ENCODE results near the gene GMDS. TPM values are rescaled to one million over a fixed set of nuclear protein-coding genes. Genes with fewer than 3 reads are reported as not detected.

The GMDS gene
- polyA plus RNA-seq, 1 donor (not counting 4 experiments of a cell fraction or from before 2014, with no cell fraction given), result 22.1 TPM

GRCh38 chr6:2147766-2148448 lies 97.5 kb downstream of the GMDS start:
- H3K4me3 ChIP-seq (ENCODE audit: control insufficient read depth in 2 of 3, extremely low read depth in 1 of 3, insufficient read depth in 2 of 3, low read depth in 1 of 3, low read length in 3 of 3), result no peak overlapping the region
- H3K9me3 ChIP-seq (ENCODE audit: control insufficient read depth, low read depth, low read length), result no peaks in the 10 kb centered on the region
- no peak overlapping the region for H3K9ac ChIP-seq (ENCODE audit: control insufficient read depth, extremely low read depth, insufficient read depth, low read length)
- no peaks in the 10 kb centered on the region for H3K36me3 ChIP-seq (ENCODE audit: control insufficient read depth in 2 of 2, extremely low read depth in 1 of 2, insufficient read depth in 2 of 2, low read length in 2 of 2)
- no peak for FAIRE-seq
- no peak for DNase-seq (ENCODE audit: low read depth, low spot score)
- no peaks in the 10 kb centered on the region for H3K79me2 ChIP-seq (ENCODE audit: control insufficient read depth, insufficient read depth, low read length)
- dilution Hi-C loops (cut with MboI; ENCODE audit: extremely low pct_ligation_motif_present, low sequenced_read_pairs), result no loop called here
- H2AFZ ChIP-seq (ENCODE audit: control insufficient read depth, low read length), result no peak overlapping the region
- TF ChIP-seq, protein P1, sequence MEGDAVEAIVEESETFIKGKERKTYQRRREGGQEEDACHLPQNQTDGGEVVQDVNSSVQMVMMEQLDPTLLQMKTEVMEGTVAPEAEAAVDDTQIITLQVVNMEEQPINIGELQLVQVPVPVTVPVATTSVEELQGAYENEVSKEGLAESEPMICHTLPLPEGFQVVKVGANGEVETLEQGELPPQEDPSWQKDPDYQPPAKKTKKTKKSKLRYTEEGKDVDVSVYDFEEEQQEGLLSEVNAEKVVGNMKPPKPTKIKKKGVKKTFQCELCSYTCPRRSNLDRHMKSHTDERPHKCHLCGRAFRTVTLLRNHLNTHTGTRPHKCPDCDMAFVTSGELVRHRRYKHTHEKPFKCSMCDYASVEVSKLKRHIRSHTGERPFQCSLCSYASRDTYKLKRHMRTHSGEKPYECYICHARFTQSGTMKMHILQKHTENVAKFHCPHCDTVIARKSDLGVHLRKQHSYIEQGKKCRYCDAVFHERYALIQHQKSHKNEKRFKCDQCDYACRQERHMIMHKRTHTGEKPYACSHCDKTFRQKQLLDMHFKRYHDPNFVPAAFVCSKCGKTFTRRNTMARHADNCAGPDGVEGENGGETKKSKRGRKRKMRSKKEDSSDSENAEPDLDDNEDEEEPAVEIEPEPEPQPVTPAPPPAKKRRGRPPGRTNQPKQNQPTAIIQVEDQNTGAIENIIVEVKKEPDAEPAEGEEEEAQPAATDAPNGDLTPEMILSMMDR (optimal IDR thresholded peaks at IDR 0.05 in 1 of 3, IDR thresholded peaks at IDR 0.05 in 1 of 3, conservative IDR thresholded peaks at IDR 0.05 in 1 of 3; ENCODE audit: extremely low read depth in 1 of 3, insufficient read depth in 2 of 3, low read length in 3 of 3), result no peak
- no peak for TF ChIP-seq EZH2 (IDR thresholded peaks at IDR 0.05; ENCODE audit: low read length)
- H3K4me1 ChIP-seq (ENCODE audit: control insufficient read depth, extremely low read depth, insufficient read depth, low read length), result no peaks in the 10 kb centered on the region
- no peaks in the 10 kb centered on the region for H3K27me3 ChIP-seq (ENCODE audit: control insufficient read depth, extremely low read depth, insufficient read depth, low read length)
- no peak overlapping the region for H3K27ac ChIP-seq (ENCODE audit: control insufficient read depth, insufficient read depth, low read length)
- H3K9me1 ChIP-seq (ENCODE audit: control insufficient read depth, extremely low read depth, insufficient read depth, low read length), result no peaks in the 10 kb centered on the region
- no peak overlapping the region for H3K4me2 ChIP-seq (ENCODE audit: control insufficient read depth, extremely low read depth, insufficient read depth, low read depth, low read length)
- H4K20me1 ChIP-seq (ENCODE audit: control insufficient read depth, extremely low read depth, insufficient read depth, low read length), result no peaks in the 10 kb centered on the region

- FAIRE-seq (no peak), DNase-seq (ENCODE audit: low read depth, low spot score) (no peak)
- Histone ChIP-seq H3K27ac (ENCODE audit: control insufficient read depth, insufficient read depth, low read length) (no peak overlapping the region), H3K9me1 (ENCODE audit: control insufficient read depth, extremely low read depth, insufficient read depth, low read length) (no peaks in the 10 kb centered on the region), H3K4me1 (ENCODE audit: control insufficient read depth, extremely low read depth, insufficient read depth, low read length) (no peaks in the 10 kb centered on the region), H4K20me1 (ENCODE audit: control insufficient read depth, extremely low read depth, insufficient read depth, low read length) (no peaks in the 10 kb centered on the region), H3K9ac (ENCODE audit: control insufficient read depth, extremely low read depth, insufficient read depth, low read length) (no peak overlapping the region), H2AFZ (ENCODE audit: control insufficient read depth, low read length) (no peak overlapping the region), H3K4me3 (ENCODE audit: control insufficient read depth in 2 of 3, extremely low read depth in 1 of 3, insufficient read depth in 2 of 3, low read depth in 1 of 3, low read length in 3 of 3) (no peak overlapping the region), H3K27me3 (ENCODE audit: control insufficient read depth, extremely low read depth, insufficient read depth, low read length) (no peaks in the 10 kb centered on the region), H3K79me2 (ENCODE audit: control insufficient read depth, insufficient read depth, low read length) (no peaks in the 10 kb centered on the region), H3K9me3 (ENCODE audit: control insufficient read depth, low read depth, low read length) (no peaks in the 10 kb centered on the region), H3K36me3 (ENCODE audit: control insufficient read depth in 2 of 2, extremely low read depth in 1 of 2, insufficient read depth in 2 of 2, low read length in 2 of 2) (no peaks in the 10 kb centered on the region), H3K4me2 (ENCODE audit: control insufficient read depth, extremely low read depth, insufficient read depth, low read depth, low read length) (no peak overlapping the region)
- no peak for TF ChIP-seq EZH2 (IDR thresholded peaks at IDR 0.05; ENCODE audit: low read length)
- TF ChIP-seq, protein P1 (optimal IDR thresholded peaks at IDR 0.05 in 1 of 3, IDR thresholded peaks at IDR 0.05 in 1 of 3, conservative IDR thresholded peaks at IDR 0.05 in 1 of 3; ENCODE audit: extremely low read depth in 1 of 3, insufficient read depth in 2 of 3, low read length in 3 of 3), result no peak
- dilution Hi-C loops (cut with MboI; ENCODE audit: extremely low pct_ligation_motif_present, low sequenced_read_pairs), result no loop called here
These were observed 98.1 kb downstream of the GMDS start for GRCh38 chr6:2147261-2147660.

Data from keratinocyte (primary cell).